ENCODE data around the gene NFATC4.
A peak's percentile ranks its signal among the peaks of the same experiment; 100 is the strongest.

NFATC4 gene

GRCh38 chr14:24388474-24389179 is 20.6 kb downstream of the NFATC4 start:
- DNase-seq (ENCODE audit: low read depth in 3 of 3): no peak

- no peak for DNase-seq (ENCODE audit: low read depth in 3 of 3)
Measured at GRCh38 chr14:24389226-24389848, 21.4 kb downstream of the NFATC4 start.

DNA sequence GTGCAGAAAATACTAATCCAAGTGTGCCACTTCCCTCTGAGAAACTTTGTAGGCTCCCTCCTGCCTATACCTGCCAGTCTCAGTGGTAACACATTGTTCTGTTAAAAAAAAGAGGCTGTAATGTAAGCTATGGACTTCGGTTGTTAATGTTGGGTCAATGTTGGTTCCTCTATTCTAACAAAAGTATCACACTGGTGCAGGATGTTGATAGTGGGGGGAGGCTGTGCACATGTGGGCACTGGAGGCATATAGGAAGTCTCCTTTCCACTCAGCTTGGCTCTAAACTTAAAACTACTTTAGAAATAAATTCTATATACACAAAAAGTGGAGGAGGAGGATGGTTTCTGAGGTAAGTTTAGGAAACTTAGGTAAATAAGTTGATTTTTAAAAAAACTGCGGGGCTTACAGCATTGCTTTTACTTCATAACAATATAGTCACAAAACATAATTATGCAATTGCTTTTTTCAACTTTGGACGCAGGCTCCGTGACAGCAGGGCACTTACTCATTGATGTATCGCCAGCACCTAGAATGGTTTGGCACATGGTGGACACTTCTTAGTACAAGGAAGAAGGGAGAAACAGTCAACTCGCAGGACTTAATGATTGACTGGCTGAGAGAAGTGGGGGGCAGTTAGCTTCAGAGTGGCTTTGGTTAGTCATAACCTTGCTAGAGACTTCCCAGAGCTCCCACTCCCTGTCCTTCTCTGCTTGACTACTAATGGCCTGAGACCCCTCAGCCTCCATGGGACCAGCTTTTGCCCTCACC is 22.9 kb downstream of the NFATC4 start:
- no peak for DNase-seq (ENCODE audit: low read depth in 3 of 3)

- no peak for DNase-seq (ENCODE audit: low read depth in 3 of 3)
Measured at GRCh38 chr14:24392325-24393091, 24.5 kb downstream of the NFATC4 start.

DNA sequence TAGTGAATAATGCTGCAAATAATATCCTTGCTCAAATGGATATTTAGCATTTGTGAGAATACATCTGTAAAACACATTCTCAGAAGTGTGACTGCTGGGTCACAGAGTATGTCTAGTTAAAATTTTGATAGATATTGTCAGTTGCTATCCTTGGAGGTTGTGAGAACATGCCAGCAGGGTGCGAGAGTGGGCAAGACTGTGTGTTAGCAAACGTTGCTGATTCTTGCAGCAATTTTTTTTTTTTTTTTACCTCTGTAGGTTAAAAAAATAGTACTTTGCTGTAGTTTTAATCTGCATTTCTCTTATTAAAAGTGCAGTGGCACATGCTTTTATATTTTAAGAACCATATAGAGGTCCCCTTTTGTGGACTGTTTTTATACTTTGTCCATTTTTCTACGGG is 26.3 kb downstream of the NFATC4 start:
- no peak for DNase-seq (ENCODE audit: low read depth in 3 of 3)

- no peak for DNase-seq (ENCODE audit: low read depth in 3 of 3)
Measured at GRCh38 chr14:24395609-24396582, 27.9 kb downstream of the NFATC4 start.

- no peak for DNase-seq (ENCODE audit: low read depth in 3 of 3)
Measured at GRCh38 chr14:24397639-24398292, 29.8 kb downstream of the NFATC4 start.

DNA sequence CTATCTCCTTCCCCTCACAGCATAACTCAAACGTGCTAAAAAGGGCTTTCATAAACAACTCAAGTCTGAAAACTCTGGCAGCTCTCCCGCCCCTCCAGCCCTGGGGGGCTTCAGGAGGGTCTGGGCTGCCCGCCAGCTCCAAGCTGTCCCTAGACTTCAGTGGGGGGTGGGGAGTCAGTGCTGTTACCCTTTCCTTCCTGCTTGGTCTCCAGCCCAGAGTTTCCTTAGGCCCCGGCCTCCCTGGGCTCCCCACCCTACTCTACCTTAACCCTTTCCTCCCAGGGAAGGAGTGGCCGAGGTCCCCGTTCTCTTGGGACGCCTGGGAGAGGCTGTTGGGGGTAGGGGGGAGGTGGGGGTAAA is 30.3 kb downstream of the NFATC4 start:
- no peak for DNase-seq (ENCODE audit: low read depth in 3 of 3)

DNA sequence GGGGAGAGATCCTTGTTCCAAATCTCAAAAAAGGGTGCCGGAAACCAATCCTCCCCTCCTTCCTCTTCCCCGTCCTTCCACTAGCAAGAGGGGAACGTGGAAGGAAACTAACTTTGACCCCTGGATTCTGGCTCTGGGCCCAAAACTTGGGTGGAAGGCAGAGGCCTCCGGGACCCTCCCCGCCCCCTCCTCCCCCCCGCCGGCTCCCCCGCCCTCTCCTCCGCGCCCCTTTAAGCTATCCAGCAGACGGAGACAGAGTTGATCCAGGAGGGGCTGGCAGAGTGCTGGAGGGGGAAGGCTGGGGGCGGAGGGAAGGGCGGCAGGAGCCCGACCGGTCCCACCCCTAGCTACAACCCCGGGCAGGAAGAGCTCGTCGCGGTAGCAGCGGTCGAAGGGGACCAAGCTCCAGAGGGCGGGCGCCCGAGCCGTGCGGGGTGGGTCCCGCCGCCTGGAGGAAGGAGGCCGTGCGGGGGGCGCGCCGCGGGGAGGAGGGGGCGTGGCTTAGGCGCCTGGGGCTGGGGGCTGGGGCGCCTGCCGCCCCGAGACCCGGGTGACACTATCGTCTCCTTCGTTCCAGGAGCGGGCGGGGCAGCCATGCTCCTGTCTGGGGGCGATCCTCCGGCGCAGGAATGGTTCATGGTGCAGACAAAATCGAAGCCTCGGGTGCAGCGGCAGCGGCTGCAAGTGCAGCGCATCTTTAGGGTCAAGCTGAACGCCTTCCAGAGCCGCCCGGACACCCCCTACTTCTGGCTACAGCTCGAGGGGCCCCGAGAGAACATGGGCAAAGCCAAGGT is 30.9 kb downstream of the NFATC4 start, which contains the start of gene NYNRIN:
Gene NYNRIN (plus strand): TSS at position 351 of the 794 bp plus-strand sequence. CDS start 244 bp downstream, at position 595.
- DNase-seq (ENCODE audit: low read depth in 3 of 3): peak in 1 of 3 donors; percentile 18

- DNase-seq (ENCODE audit: low read depth in 3 of 3): no peak
Measured at GRCh38 chr14:24399447-24399822, 31.5 kb downstream of the NFATC4 start.

DNA sequence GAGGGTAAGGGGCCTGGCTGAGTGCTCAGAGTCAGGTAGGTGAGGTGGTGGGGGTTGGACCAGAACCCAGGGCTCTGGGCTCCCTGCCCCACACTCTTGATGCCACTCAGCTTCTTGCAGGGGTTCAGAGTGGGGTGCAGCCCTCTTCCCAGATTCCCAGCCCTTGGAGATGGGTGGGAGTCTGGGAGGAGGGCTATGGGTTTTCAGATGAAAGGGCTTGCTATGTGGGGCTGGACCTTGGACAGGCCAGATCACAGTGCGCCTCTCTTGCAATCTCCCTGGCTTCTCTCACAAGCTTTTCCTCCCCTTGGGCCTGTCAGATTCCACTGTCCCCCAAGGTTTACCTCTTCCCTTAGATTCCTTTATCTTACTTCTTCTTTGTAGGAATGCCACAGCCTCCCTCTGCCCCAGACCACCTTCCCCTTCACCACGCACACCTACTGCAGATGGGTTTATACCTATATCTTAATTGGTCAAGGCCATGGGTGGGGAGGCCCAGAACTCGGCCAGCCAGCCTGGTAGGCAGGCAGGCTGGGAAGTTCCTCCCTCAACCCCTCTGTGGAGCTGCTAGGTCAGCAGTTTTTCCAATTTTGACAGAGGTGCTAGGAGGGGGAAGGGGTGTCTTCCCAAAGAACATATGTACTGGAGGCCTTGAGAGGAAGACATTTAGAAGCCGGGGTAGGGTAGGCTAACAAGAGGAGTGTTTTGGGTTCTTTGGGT is 32.2 kb downstream of the NFATC4 start:
- no peak for DNase-seq (ENCODE audit: low read depth in 3 of 3)

DNA sequence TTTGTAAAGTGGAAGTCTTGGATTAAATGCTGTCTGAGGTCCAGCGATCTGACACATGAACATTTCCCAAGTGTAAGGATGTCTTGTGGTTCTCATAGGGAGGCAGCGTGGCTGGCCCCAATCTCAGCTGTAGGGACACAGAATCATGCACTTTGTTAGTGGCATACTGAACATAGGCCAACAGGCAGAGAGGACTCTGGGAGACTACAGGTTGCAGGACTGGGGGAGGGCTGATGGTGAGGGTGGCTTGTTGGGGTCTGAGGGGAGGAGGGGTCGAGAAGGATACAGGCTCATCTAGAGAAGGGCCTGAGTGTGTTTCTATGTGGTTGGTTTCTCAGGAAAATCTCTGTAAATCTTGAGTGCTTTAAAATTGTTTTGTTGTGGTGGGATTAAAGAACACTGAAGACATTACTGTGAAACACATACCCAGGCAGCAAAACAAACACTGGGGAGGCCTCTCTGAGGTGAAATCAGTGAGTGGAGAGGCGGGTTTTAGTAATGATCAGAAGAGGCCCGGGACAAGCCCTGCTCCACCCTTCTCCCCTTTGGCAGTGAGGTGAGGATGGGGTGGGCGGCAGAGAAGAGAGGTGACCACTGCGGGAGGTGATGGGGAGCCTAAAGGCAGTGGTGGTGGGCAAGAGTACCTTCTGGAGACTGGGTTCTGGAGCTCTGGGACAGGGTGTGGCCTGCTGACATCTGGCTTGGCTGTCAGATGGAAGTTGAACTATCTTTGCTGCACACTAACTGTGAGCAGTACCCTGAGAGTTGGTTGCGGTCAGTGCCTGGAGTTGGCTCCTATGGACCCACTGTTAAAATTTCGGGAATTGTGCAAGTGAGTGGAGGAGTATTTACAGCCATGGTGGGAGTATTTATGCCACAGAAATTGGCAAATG is 34.1 kb downstream of the NFATC4 start:
- no peak for DNase-seq (ENCODE audit: low read depth in 3 of 3)

- no peak for DNase-seq (ENCODE audit: low read depth in 3 of 3)
Measured at GRCh38 chr14:24403294-24403998, 35.5 kb downstream of the NFATC4 start.

DNA sequence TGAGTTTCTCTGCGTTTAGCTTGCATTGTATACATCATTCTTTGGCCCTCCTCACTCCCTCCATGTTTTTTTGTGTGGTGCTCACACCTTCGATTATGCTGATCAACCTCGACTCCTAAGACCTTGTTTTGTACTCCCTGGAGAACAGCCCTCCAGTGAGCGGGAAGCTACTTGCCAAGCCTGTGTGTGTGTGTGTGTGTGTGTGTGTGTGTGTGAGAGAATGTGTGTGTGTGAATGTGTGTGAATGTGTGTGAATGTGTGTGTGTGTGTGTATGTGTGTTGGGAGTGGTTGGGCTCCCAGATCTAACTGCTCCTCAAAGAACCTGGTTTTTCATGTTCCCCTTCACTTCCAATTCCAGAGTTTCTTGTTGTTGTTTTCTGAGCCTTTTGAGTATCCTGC is 36.8 kb downstream of the NFATC4 start:
- DNase-seq (ENCODE audit: low read depth in 3 of 3): no peak

DNA sequence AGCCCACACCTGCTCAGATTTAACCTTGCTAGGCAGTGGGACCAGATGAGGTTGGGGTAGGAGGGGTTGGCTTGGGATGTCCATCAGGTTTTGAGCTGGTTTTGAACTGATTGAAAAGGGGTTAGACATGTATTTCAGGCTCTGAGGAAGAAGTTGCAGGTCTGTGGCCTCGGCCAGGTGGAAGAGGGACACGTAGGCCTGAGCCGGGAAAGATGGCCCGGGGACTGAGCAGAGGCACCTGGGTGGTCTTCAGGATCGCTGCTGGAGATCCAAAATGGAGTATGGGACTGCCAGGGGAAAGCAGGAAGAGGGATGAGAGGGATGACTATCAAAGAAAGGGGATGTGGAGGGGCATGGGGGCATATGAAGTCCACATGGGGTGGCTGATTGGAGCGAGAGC is 38.4 kb downstream of the NFATC4 start:
- DNase-seq (ENCODE audit: low read depth in 3 of 3): no peak

GRCh38 chr14:24407608-24408325 is 39.8 kb downstream of the NFATC4 start:
- no peak for DNase-seq (ENCODE audit: low read depth in 3 of 3)

DNA sequence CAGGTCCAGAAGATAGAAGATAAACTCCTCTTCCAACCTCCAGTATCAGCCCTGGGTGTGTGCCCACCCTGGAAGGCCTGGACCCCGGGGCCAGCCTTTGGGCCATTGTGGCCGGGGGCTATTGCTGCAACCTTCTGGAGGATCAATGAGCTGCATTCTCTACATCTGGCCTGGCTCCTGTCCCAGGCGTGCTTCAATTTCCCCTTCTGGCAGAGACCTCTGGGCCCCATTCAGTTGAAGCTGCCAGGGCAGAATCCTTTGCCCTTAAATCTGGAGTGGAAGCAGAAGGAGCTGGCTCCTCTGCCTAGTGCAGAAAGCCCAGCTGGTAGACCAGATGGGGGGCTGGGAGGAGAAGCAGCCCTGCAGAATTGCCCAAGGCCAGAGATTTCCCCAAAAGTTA is 40.8 kb downstream of the NFATC4 start:
- DNase-seq (ENCODE audit: low read depth in 3 of 3): no peak
